PFSK-1 (cell line): ENCODE measurements around the gene FAM209A.

Experiments
- FOXP2 ChIP-seq: optimal IDR thresholded peaks from 2 replicates; pipeline ENCODE3; 2011; ENCODE audit warnings: borderline replicate concordance, control low read depth, inconsistent platforms; ENCODE audit not compliant: insufficient read depth; ENCODE audit errors: extremely low read length, extremely low read depth
- POLR2AphosphoS5 ChIP-seq: IDR thresholded peaks from 2 replicates; pipeline ENCODE4 v1.6.1; 2012; ENCODE audit warnings: low read depth, mild to moderate bottlenecking, control low read depth, low read length, moderate library complexity
- SIN3A ChIP-seq: IDR thresholded peaks from 2 replicates; pipeline ENCODE4 v1.6.1; 2012; ENCODE audit warnings: mild to moderate bottlenecking, low read length, moderate library complexity, borderline replicate concordance; ENCODE audit not compliant: insufficient read depth
- TAF1 ChIP-seq: IDR thresholded peaks from 2 replicates; pipeline ENCODE4 v1.6.1; 2012; ENCODE audit warnings: low read length, control low read depth, borderline replicate concordance; ENCODE audit not compliant: insufficient read depth
- TF ChIP-seq, protein P1 (sequence below), 2 experiments: IDR thresholded peaks; 2 replicates each; pipeline versions ENCODE4 v1.6.1 to v1.8.0; 2011 to 2012; ENCODE audit warnings: low read depth in 2 of 2, low read length in 2 of 2, control low read depth in 1 of 2, inconsistent platforms in 1 of 2, mild to moderate bottlenecking in 1 of 2, moderate library complexity in 1 of 2; ENCODE audit not compliant: insufficient read depth in 1 of 2

The FAM209A gene

DNA sequence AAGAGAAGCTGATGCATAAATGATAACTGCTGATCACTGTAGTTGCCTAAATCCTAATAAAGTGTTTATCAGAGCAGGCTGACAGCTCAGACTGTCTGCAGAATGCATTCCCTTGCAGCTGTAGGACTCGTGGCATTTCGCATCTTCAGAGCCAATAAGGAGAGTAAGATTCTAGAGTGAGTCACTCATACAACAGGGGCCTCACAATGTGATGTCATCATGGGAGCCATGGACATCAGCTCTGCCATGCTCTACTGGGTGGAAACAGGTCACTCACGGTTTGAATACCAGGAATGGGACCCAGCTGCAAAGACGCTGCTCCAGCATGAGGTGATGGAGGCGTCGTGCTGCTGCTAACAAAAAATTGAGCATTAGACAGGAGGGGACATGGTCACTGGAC lies 15.9 kb downstream of the FAM209A start:
- TF ChIP-seq, protein P1, sequence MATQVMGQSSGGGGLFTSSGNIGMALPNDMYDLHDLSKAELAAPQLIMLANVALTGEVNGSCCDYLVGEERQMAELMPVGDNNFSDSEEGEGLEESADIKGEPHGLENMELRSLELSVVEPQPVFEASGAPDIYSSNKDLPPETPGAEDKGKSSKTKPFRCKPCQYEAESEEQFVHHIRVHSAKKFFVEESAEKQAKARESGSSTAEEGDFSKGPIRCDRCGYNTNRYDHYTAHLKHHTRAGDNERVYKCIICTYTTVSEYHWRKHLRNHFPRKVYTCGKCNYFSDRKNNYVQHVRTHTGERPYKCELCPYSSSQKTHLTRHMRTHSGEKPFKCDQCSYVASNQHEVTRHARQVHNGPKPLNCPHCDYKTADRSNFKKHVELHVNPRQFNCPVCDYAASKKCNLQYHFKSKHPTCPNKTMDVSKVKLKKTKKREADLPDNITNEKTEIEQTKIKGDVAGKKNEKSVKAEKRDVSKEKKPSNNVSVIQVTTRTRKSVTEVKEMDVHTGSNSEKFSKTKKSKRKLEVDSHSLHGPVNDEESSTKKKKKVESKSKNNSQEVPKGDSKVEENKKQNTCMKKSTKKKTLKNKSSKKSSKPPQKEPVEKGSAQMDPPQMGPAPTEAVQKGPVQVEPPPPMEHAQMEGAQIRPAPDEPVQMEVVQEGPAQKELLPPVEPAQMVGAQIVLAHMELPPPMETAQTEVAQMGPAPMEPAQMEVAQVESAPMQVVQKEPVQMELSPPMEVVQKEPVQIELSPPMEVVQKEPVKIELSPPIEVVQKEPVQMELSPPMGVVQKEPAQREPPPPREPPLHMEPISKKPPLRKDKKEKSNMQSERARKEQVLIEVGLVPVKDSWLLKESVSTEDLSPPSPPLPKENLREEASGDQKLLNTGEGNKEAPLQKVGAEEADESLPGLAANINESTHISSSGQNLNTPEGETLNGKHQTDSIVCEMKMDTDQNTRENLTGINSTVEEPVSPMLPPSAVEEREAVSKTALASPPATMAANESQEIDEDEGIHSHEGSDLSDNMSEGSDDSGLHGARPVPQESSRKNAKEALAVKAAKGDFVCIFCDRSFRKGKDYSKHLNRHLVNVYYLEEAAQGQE (IDR thresholded peaks at IDR 0.05; ENCODE audit: insufficient read depth in 1 of 2, low read depth in 2 of 2, low read length in 2 of 2): no peak
- no peak for TF ChIP-seq POLR2AphosphoS5
- no peak for TF ChIP-seq TAF1
- no peak for TF ChIP-seq SIN3A
- no peak for TF ChIP-seq FOXP2

DNA sequence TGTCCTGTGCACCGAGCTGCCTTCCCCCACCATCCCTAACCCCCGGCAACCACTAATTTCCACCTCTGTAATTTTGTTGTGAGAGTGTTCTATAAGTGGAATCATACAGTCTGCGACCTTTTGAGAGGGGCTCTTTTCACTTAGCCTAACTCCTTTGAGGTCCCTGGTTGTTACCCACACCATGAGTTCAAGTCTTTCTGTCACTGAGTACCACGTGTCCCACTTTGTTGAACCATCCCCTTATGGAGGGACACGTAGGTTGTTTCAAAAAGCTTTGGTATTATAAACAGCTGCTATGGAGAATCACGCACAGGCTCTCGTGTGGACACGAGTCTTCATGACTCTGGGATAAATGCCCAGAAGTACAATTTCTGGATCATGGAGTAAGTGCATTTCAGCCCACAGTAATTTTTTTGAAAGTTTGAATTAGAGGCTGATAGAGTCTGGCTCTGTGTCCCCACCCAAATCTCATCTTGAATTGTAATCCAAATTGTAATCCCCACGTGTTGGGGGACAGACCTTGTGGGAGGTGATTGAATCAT lies 18.0 kb downstream of the FAM209A start:
- TF ChIP-seq SIN3A (no peak), FOXP2 (no peak), TAF1 (no peak), POLR2AphosphoS5 (no peak)
- TF ChIP-seq, protein P1 (IDR thresholded peaks at IDR 0.05; ENCODE audit: insufficient read depth in 1 of 2, low read depth in 2 of 2, low read length in 2 of 2): no peak

- no peak for TF ChIP-seq TAF1
- no peak for TF ChIP-seq POLR2AphosphoS5
- TF ChIP-seq, protein P1 (IDR thresholded peaks at IDR 0.05; ENCODE audit: insufficient read depth in 1 of 2, low read depth in 2 of 2, low read length in 2 of 2): no peak
- TF ChIP-seq SIN3A: no peak
- TF ChIP-seq FOXP2: no peak
Measured at GRCh38 chr20:56551571-56551970, 27.0 kb downstream of the FAM209A start.

- no peak for TF ChIP-seq SIN3A
- TF ChIP-seq TAF1: no peak
Measured at GRCh38 chr20:56552911-56553629, 28.5 kb downstream of the FAM209A start.

- TF ChIP-seq, protein P1 (IDR thresholded peaks at IDR 0.05; ENCODE audit: insufficient read depth in 1 of 2, low read depth in 2 of 2, low read length in 2 of 2): no peak
Measured at GRCh38 chr20:56554869-56555268, 30.3 kb downstream of the FAM209A start.
